ENCODE results near the gene GJD3.
"Not testable (repeated sequence)": the region's sequence is repeated elsewhere in the genome, so short reads cannot be mapped to it uniquely, and the experiment has no call there.

The GJD3 gene

GRCh38 chr17:40369923-40370322, 5.4 kb upstream of the GJD3 start:
- no peak for DNase-seq (ENCODE audit: low spot score)

DNA sequence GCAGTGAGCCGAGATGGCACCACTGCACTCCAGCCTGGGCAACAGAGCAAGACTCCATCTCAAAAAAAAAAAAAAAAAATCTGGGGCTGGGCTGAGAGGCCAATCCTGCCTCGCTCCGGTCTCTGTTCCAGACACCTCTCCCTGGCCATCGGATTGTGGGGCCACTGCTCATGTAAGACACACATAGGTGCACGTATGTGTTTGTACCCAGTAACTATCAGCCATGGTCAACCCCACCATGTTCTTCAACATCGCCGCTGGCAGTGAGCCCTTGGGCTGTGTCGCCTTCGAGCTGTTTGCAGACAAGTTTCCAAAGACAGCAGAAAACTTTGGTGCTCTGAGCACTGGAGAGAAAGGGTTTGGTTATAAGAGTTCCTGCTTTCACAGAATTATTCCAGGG, 3.2 kb upstream of the GJD3 start:
- DNase-seq (ENCODE audit: low spot score): not testable (repeated sequence)

GRCh38 chr17:40366861-40367518, 2.5 kb upstream of the GJD3 start:
- no peak for DNase-seq (ENCODE audit: low spot score)

DNA sequence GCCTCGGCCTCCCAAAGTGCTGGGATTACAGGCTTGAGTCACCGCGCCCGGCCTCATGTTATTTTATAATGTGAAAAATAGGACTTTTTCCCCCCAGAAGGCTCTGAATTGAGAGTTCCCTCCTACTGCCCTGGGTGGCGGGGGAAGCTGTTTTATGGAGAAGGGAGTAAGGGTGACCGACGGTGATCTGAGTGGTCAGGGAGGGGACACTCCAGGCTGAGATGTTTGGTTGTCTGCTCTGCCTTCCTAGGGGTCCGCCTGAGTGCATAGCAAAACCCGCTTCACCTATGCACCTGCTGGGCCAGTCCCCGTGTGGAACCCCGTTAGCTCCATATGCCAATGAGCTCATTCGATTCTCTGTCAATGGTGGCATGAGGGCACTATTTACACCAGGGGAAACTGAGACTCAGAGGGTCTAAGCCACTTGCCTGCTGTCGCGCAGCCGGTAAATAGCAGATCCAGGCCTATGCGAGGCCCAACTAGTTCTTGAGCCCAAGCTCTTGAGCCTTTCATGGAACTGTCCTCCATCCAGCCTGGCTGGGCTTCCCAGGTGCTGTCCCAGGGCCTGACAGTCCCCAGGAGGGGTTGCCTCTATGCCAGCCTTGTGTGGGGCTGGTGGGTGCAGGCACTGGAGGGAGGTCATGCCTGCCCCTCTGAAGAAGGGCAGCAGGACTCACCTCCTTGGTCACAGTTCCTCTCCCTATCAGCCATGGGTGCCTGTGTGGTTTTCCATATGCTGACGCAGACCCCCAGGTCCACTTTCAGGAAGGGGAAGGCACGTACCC, 1.7 kb upstream of the GJD3 start:
- no peak for DNase-seq (ENCODE audit: low spot score)

DNA sequence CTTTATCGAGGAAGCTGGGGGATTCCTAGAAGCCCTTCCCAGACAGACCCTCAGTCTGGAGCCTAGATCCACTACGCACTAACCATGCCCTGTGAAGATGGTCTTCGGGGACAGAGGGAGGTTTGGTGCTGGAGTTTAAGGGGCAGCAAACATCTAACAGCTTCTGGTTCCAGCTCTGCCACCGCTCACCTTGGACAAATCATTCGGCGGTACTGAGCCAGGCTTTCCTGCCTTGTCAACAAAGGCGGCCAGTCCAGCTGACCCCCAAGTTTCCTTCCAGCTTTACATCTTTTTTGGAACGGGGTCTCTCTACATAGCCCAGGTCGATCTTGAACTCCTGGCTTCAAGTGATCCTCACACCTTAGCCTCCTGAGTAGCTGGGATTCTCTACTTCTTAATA, 369 bp upstream of the GJD3 start:
- no peak for DNase-seq (ENCODE audit: low spot score)

GRCh38 chr17:40363111-40363827, 1.3 kb downstream of the GJD3 start:
- DNase-seq (ENCODE audit: low spot score): no peak

- DNase-seq (ENCODE audit: low spot score): peak; percentile 92
Measured at GRCh38 chr17:40362696-40363110, 1.8 kb downstream of the GJD3 start.

GRCh38 chr17:40361925-40362695, 2.4 kb downstream of the GJD3 start:
- no peak for DNase-seq (ENCODE audit: low spot score)

DNA sequence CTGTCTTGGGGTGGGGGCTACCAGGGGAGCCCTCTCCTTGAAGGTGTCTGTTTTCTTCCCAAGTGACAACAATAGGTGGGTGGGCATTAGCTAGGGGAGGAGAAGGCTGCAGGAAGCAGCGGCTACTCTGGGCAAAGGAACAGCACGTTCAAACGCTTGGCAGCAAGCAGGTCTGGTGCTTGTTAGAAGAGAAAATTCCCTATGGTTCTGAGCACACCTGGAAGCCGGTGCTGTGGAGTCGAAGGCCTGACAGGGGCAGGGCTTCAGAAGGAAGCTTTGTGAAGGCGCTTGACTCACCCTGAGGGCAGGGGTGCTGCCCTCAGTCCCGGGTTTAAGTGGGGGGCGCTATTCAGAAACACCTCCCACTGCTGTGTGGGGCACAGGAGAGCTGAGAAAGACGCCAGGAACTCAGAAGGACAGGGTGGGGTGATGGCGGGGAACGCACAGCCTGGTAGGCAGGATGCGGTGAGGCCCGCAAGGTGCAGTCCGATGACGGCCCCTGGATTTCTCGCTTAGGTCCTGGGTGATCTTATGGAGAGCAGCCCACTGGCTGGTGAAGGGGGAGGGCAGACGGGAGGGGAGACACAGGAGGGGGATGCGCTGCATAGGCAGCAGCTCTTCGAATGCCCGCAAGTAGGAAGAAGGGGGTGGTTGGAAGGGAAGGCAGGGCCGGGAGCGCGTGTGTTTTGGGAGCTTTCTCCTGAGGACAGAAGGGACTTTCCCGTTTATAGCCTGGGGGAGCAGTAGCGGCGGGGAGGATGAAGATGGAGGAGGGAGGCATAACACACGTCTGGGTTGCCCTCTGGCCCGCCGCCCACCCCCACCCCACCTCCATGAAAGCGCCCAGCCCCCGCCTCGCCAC, 3.2 kb downstream of the GJD3 start:
- no peak for DNase-seq (ENCODE audit: low spot score)

DNA sequence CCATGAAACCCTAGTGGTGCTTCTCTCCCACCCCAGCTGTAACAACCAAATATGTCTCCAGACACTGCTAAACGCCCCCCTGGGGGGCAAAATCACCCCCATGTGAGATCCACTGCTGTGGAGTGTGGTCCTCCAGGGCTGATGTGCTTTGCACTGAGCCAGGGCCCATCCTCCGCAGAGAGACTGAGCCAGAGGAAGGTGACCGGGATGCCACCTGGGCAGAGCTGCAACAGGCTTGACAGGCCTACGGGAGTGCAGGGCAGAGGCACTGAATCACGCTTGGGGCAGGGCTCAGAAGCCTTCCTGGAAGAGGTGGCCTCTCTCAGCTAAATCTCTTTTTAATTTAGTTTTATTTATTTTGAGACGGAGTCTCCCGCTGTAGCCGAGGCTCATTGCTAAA, 4.4 kb downstream of the GJD3 start:
- DNase-seq (ENCODE audit: low spot score): no peak

- DNase-seq (ENCODE audit: low spot score): peak; percentile 92
Measured at GRCh38 chr17:40358323-40359038, 6.1 kb downstream of the GJD3 start.

GRCh38 chr17:40356990-40357881, 7.3 kb downstream of the GJD3 start:
- no peak for DNase-seq (ENCODE audit: low spot score)

DNA sequence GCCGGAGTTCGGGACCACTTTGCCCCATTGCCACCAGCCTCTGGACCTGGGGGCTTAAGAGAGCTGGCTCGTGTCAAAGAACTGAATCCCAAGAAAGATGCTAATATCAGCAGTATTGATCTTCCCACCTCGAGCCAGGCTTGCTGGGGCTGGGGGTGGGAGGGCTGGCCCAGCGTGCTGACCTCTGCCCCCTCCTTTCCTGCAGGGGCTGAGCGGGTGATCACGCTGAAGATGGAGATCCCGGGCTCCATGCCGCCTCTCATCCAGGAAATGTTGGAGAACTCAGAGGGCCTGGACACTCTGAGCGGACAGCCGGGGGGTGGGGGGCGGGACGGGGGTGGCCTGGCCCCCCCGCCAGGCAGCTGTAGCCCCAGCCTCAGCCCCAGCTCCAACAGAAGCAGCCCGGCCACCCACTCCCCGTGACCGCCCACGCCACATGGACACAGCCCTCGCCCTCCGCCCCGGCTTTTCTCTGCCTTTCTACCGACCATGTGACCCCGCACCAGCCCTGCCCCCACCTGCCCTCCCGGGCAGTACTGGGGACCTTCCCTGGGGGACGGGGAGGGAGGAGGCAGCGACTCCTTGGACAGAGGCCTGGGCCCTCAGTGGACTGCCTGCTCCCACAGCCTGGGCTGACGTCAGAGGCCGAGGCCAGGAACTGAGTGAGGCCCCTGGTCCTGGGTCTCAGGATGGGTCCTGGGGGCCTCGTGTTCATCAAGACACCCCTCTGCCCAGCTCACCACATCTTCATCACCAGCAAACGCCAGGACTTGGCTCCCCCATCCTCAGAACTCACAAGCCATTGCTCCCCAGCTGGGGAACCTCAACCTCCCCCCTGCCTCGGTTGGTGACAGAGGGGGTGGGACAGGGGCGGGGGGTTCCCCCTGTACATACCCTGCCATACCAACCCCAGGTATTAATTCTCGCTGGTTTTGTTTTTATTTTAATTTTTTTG, 8.5 kb downstream of the GJD3 start:
- no peak for DNase-seq (ENCODE audit: low spot score)

GRCh38 chr17:40355123-40355803, 9.3 kb downstream of the GJD3 start:
- peak; percentile 94 for DNase-seq (ENCODE audit: low spot score)

DNA sequence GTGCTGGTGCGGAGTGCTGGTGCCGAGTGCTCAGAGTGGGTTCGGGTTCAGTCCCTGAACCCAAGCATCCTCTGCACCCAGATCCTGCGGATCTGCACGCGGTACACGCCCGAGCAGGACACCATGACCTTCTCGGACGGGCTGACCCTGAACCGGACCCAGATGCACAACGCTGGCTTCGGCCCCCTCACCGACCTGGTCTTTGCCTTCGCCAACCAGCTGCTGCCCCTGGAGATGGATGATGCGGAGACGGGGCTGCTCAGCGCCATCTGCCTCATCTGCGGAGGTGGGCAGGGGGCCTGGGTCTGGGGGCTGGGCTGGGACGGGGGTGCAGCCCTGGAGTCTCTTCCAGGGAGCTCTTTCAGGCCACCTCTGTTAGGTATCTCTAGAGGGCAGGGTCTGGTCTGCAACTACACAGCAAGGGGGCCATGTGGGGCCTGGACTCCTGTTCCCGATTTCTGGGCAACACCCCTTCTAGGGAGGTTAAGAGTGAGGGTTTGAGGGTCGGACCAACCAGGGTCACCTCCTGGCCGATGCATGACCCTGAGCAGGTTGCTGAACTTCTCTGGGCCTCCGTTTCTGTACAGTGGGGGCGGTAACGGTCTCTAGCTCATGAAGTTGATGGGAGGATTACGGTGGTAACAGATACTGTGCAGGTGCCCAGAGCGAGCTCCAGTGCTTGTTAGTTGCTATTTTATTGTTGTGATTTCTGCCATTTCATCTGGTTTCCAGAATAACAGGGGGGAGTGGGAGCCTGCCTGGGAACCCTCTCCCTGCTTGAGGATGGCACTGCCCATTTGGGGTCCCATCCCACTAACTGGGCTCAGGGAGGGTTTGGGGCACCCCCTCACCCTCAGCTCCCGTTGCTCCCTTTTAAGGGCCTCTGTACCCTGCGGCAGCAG, 10.1 kb downstream of the GJD3 start:
- DNase-seq (ENCODE audit: low spot score): no peak

DNA sequence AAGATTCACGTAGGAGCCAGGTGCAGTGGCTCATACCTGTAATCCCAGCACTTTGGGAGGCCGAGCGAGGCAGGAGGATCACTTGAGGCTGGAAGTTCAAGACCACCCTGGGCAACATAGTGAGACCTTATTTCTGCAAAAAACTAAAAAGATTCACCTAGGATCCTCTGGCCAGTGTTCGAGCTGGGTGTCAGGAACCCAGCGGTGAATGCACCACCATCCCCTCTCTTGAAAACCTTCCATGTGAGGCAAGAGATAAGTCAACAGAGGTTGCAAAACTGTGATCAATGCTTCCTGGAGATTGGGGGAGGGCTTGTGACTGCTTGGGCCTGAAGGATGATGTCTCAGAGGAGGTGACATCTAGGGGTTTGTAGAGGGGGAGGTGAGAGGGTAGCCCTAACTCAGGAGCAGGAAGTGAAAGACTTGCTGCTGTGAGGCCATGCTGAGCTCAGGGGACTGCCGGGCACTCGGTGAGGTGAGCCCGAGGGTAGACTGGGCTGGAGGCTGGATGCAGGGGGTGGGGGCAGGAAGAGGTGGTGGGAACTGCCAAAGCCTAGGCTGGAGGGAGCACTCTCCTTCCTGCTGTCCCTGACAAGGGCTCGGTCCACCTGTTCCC, 11.7 kb downstream of the GJD3 start:
- no peak for DNase-seq (ENCODE audit: low spot score)

All from iPS-NIHi11 (cell line).